GM12873 (cell line): ENCODE data around the gene DCAF6.

Experiments used
- TF ChIP-seq, protein P1 (sequence below): IDR thresholded peaks from 2 replicates; pipeline ENCODE4 v1.5.1; 2012; ENCODE audit warnings: low read depth, mild to moderate bottlenecking, moderate library complexity, low read length, control low read depth; ENCODE audit not compliant: insufficient read depth; ENCODE audit errors: missing control alignments

The DCAF6 gene

DNA sequence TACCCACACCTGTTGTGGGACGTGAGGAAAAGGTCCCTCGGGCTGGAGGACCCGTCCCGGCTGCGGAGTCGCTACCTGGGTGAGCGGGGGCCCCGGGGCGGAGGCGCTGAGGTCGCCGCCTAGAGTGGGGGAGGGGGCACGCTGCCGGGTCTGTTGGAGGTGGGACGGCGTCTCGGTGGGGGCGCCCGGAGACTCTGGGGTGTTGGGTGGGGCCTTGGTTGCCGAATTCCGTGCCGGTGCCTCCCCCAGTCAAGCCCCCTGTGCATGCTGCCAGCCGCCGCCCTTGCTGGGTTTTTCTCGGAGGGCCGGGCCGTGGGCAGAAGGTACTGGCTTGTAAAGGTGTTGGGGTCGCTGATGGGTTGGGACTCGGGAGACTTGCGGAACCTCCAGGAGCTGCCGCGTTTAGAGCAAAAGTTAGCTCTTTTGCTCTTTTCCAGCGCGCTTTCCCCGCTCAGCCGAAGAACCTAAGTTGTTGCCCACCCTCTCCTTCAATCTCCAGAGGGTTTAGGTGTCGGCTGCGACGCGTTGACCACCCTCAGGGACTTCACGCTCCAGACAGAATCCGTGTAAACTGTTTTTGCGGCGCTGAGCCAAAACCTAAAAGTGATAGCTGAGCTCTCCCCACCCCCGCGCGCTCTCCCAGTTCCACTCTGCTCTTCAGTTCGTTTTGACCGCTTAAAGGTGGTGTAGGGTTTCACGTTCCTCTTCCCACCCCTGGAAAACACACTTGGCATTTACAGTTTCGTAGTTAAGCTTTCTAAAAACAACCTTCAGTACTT lies 636 bp downstream of the DCAF6 start, which contains the start of gene MPC2:
TSS of gene MPC2 (minus strand) at position 143 of the 779 bp plus-strand sequence. CDS start 1,231 bp downstream, outside the sequence.
- TF ChIP-seq, protein P1, sequence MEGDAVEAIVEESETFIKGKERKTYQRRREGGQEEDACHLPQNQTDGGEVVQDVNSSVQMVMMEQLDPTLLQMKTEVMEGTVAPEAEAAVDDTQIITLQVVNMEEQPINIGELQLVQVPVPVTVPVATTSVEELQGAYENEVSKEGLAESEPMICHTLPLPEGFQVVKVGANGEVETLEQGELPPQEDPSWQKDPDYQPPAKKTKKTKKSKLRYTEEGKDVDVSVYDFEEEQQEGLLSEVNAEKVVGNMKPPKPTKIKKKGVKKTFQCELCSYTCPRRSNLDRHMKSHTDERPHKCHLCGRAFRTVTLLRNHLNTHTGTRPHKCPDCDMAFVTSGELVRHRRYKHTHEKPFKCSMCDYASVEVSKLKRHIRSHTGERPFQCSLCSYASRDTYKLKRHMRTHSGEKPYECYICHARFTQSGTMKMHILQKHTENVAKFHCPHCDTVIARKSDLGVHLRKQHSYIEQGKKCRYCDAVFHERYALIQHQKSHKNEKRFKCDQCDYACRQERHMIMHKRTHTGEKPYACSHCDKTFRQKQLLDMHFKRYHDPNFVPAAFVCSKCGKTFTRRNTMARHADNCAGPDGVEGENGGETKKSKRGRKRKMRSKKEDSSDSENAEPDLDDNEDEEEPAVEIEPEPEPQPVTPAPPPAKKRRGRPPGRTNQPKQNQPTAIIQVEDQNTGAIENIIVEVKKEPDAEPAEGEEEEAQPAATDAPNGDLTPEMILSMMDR = no peak

DNA sequence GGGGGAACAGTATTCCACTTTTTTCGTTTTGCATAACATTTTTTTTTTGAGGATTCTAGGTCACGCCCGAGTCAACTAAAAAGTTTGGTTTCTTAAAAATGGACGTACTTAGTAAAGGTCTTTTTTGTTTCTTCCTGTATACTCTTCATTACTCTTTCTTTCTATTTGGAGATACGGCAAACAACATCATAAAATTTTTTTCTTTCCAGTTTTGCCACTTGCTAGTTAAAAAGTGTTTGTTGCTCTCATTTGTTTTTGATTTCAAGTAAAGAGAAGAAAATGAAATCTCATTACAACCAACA lies 1.2 kb downstream of the DCAF6 start:
- TF ChIP-seq, protein P1 = no peak

DNA sequence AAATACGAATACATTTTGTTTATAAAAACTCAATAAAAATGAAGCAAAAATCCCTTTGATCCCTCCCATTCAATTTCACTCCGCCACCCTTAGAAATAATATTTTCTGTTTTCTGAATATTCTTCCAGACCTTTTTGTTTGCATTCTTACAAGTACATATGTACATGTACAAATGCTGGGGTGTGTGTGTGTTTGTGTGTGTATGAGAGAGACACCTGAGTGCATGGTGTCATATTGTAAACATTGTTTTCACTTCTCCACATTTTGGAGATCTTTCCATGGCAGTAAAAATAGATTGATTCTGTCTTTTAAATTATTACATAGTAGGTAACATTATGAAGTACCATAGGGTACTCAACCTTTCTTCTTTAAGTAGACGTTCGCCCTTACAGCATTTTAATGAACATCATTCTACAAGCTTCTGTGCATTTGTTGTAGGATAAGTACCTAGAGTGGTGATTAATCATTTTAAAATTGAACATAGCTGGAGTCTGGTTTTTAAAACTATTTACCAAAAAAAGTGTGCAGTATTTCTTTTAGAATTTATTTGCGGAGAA lies 1.7 kb downstream of the DCAF6 start:
- TF ChIP-seq, protein P1 = no peak

DNA sequence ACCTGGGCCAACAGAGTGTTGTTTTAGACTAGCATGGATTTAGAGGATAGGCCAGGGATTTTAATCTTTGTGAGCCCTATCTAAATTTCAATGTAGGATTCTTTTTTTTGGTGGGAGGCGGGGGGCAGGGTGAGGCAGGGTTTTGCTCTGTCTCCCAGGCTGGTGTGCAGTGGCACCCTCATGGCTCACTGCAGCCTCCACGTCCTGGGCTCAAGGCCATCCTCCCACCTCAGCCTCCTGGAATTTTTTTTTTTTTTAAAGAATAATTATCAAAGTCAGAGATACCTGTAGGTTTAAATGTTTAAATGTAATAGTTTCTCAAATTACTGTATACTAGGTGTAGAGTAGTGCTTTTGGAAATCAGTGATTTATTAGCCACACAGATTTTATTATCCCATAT lies 3.8 kb downstream of the DCAF6 start:
- TF ChIP-seq, protein P1 = no peak

DNA sequence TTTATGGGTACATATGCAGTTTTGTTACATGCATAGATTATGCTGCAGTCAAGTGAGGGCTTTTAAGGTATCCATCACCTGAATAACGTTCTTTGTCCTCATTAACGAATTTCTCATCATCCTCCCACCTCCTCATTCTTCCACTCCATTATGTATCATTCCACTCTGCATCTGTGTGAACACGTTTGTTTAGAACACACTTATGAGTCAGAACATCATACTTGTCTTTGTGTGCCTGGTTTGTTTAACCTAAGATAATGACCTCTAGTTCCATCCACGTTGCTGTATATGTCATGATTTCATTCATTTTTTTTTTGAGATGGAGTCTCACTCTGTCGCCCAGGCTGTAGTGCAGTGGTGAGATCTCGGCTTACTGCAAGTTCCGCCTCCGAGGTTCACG lies 7.1 kb downstream of the DCAF6 start:
- TF ChIP-seq, protein P1 = no peak

DNA sequence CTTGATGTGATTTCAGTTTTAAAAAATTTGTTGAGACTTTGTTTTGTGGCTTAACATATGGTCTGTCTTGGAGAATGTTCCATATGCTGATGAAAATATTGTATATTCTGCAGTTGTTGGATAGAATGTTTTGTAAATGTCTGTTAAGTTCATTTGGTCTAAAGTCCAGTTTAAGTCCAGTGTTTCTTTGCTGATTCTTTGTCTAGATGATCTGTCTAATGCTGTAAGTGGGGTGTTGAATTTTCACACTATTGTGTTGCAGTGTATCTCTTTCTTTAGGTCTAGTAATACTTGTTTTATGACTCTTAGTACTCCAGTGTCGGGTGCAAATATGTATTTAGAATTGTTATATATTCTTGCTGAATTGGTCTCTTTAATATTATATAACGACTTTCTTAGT lies 11.2 kb downstream of the DCAF6 start:
- TF ChIP-seq, protein P1 = no peak

DNA sequence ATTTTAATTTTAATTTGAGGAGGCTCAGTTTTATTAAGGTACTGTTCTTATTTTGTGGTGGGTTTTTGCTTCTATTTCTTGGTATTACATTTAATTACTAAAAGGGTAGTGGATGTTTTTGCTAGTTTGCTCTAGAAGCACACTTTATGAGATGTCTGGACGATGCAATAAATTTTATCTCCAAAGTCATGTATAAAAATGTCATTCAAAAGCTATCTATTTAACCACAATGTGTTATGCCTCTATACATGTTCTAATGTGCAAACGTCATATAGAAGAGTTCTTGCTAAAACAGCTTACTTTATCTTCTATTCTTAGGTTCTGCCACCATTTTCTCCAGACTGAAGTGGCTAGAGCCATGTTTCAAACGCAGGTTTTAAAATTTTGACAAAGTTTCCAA lies 13.3 kb downstream of the DCAF6 start:
- TF ChIP-seq, protein P1 = no peak
